ENCODE measurements around the gene PDE6B. TPM values are rescaled to one million over a fixed set of nuclear protein-coding genes. Genes with fewer than 3 reads are reported as not detected.

The PDE6B gene
- total and polyA plus RNA-seq, 2 of the 13 experiments (the other 11 are each of a cell fraction or from before 2014, with no cell fraction given) = 0.38 to 0.40 TPM

- 0 out of 2 replicates have a peak, but pooled peaks have one; percentile 32 for TF ChIP-seq MED13 (CRISPR knock-in tag; IDR thresholded peaks at IDR 0.05)
- peak; percentile 60; the same call in 1 of the 2 replicates for TF ChIP-seq YEATS4 (CRISPR knock-in tag; IDR thresholded peaks at IDR 0.05; ENCODE audit: borderline replicate concordance)
- 0 out of 2 replicates have a peak, but pooled peaks have one; percentile 20 for TF ChIP-seq PITX1 (CRISPR knock-in tag; IDR thresholded peaks at IDR 0.05)
- 0 out of 2 replicates have a peak, but pooled peaks have one; percentile 31 for TF ChIP-seq DMTF1 (CRISPR knock-in tag; IDR thresholded peaks at IDR 0.05)
- no peak for TF ChIP-seq ZFP37 (CRISPR knock-in tag; IDR thresholded peaks at IDR 0.05; ENCODE audit: borderline replicate concordance)
- no peak; the same call in none of the 2 replicates for TF ChIP-seq KDM2A (CRISPR knock-in tag; IDR thresholded peaks at IDR 0.05; ENCODE audit: borderline replicate concordance, low read depth)
- peak; percentile 34 for TF ChIP-seq DR1 (CRISPR knock-in tag; IDR thresholded peaks at IDR 0.05)
- TF ChIP-seq HNRNPL (IDR thresholded peaks at IDR 0.05; ENCODE audit: low read depth, low read length) = peak; percentile 74; the same call in 1 of the 2 replicates
- peak; percentile 44; the same call in 1 of the 2 replicates for TF ChIP-seq ZKSCAN5 (CRISPR knock-in tag; IDR thresholded peaks at IDR 0.05)
- no peak for TF ChIP-seq MIER3 (CRISPR knock-in tag; IDR thresholded peaks at IDR 0.05; ENCODE audit: borderline replicate concordance)
- 0 out of 2 replicates have a peak, but pooled peaks have one; percentile 9 for TF ChIP-seq PAXIP1 (CRISPR knock-in tag; conservative IDR thresholded peaks at IDR 0.05)
- no peak for TF ChIP-seq KAT2B (IDR thresholded peaks at IDR 0.05; ENCODE audit: borderline replicate concordance, low read depth, low read length)
- TF ChIP-seq ZNF296 (CRISPR knock-in tag; conservative IDR thresholded peaks at IDR 0.05) = no peak
- TF ChIP-seq SMAD9 (CRISPR knock-in tag; IDR thresholded peaks at IDR 0.05) = no peak
- 0 out of 2 replicates have a peak, but pooled peaks have one; percentile 74 for TF ChIP-seq ZNF232 (CRISPR knock-in tag; IDR thresholded peaks at IDR 0.05; ENCODE audit: borderline replicate concordance)
- TF ChIP-seq STAT6 (CRISPR knock-in tag; IDR thresholded peaks at IDR 0.05; ENCODE audit: borderline replicate concordance) = no peak
- no peak for TF ChIP-seq NR1H2 (CRISPR knock-in tag; IDR thresholded peaks at IDR 0.05; ENCODE audit: borderline replicate concordance, low read depth)
- TF ChIP-seq ZNF230 (CRISPR knock-in tag; IDR thresholded peaks at IDR 0.05) = peak; percentile 64; the same call in 1 of the 2 replicates
- TF ChIP-seq ZBTB3 (CRISPR knock-in tag; IDR thresholded peaks at IDR 0.05; ENCODE audit: borderline replicate concordance, low read depth) = peak; percentile 76
- peak; percentile 90 for TF ChIP-seq ZNF292 (CRISPR knock-in tag; IDR thresholded peaks at IDR 0.05; ENCODE audit: borderline replicate concordance, low read depth)
These were observed 61.9 kb downstream of the PDE6B start (continued) for GRCh38 chr4:687048-687970.
